GM12872 (cell line): ENCODE measurements around the gene HIVEP3.

Experiments
- TF ChIP-seq, protein P1 (sequence below): IDR thresholded peaks from 3 replicates; pipeline ENCODE4 v1.5.1; 2011; ENCODE audit warnings: low read depth, mild to moderate bottlenecking, low read length, moderate library complexity; ENCODE audit not compliant: insufficient read depth

HIVEP3 gene

GRCh38 chr1:41528726-41529605 lies 389.8 kb downstream of the HIVEP3 start:
- TF ChIP-seq, protein P1, sequence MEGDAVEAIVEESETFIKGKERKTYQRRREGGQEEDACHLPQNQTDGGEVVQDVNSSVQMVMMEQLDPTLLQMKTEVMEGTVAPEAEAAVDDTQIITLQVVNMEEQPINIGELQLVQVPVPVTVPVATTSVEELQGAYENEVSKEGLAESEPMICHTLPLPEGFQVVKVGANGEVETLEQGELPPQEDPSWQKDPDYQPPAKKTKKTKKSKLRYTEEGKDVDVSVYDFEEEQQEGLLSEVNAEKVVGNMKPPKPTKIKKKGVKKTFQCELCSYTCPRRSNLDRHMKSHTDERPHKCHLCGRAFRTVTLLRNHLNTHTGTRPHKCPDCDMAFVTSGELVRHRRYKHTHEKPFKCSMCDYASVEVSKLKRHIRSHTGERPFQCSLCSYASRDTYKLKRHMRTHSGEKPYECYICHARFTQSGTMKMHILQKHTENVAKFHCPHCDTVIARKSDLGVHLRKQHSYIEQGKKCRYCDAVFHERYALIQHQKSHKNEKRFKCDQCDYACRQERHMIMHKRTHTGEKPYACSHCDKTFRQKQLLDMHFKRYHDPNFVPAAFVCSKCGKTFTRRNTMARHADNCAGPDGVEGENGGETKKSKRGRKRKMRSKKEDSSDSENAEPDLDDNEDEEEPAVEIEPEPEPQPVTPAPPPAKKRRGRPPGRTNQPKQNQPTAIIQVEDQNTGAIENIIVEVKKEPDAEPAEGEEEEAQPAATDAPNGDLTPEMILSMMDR: no peak

GRCh38 chr1:41528106-41528505 lies 390.6 kb downstream of the HIVEP3 start:
- TF ChIP-seq, protein P1: no peak

GRCh38 chr1:41526956-41527561 lies 391.7 kb downstream of the HIVEP3 start:
- TF ChIP-seq, protein P1: no peak

- TF ChIP-seq, protein P1: no peak
Observed at GRCh38 chr1:41525891-41526587, 392.7 kb downstream of the HIVEP3 start.

DNA sequence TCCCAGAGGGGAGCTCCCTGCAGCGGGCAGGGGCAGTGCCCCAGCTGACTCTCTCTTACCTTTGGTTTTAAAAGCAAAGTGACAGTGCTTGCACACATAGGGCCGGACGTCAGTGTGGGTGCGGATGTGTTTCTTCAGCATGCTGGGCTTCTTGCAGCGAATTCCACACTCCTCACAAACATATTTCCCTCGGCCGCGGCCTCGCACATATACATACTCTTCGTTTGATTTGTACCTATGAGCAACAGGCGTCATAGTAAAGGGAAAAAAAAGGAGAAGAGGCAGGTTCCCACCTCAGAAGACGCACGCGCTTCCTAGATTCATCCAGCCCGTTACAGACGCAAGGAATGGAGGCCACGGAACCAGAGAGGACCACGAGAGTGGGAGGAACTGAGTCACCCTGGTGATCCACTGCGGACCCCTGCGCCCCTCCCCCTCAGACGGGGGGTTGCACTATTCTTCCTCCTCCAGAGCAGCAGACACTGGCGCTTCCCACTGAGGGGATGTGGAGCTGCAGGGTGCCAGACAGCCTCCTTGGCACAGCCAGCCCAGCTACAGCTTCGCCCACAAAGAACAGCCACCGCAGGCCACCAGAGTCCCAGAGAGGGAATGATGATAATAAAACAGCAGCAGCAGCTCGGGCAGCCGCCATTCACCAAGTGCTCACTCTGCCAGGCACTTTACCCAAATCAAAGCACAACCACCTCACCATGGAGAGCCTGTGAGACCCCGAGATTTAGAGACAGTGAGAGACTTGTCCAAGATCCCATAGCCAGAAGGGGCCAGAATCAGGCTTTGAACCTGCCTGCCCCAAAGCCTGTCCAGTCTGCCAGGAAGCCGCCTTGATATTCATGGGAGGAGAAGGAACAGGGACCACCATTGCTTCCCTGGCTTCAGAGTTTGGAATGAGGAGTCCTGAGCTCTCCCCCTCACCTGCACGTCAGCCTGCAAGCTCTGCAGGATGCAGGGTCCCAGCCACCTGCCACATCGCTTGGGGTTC lies 393.7 kb downstream of the HIVEP3 start:
- TF ChIP-seq, protein P1: no peak

DNA sequence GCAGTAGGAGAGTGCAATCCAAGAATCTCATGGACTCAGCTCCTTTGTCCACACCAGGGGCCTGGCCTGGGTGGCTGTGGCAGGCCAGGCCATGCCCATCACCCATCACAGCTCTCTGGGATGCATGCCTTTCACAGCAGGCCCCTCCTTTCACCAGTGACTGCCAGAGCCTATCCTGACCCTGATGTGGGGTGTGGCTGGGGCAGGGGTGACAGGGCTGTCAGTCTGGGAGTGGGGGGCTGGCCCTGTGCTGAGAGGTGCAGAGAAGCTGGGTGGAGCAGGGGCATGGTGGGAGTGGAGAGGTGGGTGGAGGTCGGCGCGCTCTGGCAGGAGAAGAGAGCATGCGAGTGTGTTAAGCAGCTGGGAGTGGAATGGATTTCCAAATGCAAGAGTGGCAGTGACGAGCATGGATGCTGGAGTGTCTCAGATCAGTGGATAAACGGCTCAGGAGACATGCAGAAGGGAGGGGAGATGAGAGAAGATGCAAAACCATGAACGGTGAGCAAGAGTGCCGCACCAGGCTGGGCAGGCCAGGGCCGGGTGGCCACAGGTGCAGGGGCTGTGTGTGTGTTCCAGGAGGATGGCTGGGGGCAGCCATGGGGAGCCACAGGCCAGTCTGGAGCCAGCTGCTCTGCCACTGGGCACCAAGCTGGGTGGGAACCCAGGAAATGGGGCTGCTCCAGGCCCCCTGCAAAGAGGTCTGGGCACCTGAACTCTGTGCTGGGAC lies 394.6 kb downstream of the HIVEP3 start:
- TF ChIP-seq, protein P1: no peak
